Heart left ventricle (tissue), 16 donors: Measurements from ENCODE around the gene SRP68. TPM values are rescaled to one million over a fixed set of nuclear protein-coding genes. Genes with fewer than 3 reads are reported as not detected.
A peak's percentile ranks its signal among the peaks of the same experiment; 100 is the strongest.

Experiments
- ATAC-seq, 4 donors: fragments of 200-7000 bp; cut with Tn5 transposase; one replicate each; pipeline ENCODE4 v1.9.1; 2020 to 2022; ENCODE audit warnings: moderate library complexity in 4 of 4, mild to moderate bottlenecking in 3 of 4, moderate number of reproducible peaks in 1 of 4
- DNase-seq, 5 donors: peaks; one replicate each; pipeline ENCODE4 v3.0.0-alpha.2; 2020
- H3K27ac ChIP-seq, 12 donors: fragments of 200-600 bp; sonication (generic) in 4 of 12; one replicate each; pipeline versions ENCODE4 v1.5.0 to v1.8.0; 2016 to 2022; ENCODE audit warnings: mild to moderate bottlenecking in 2 of 12
- H3K27me3 ChIP-seq, 9 donors: fragments of 200-600 bp; sonication (generic) in 2 of 9; one replicate each; pipeline versions ENCODE4 v1.5.1 to v1.8.0; 2016 to 2022; ENCODE audit warnings: mild to moderate bottlenecking in 3 of 9
- H3K36me3 ChIP-seq, 9 donors: fragments of 200-600 bp; sonication (generic) in 2 of 9; one replicate each; pipeline versions ENCODE4 v1.5.0 to v1.8.0; 2018 to 2022; ENCODE audit warnings: mild to moderate bottlenecking in 2 of 9
- H3K4me1 ChIP-seq, 12 donors: fragments of 200-600 bp; sonication (generic) in 4 of 12; one replicate each; pipeline versions ENCODE4 v1.5.0 to v1.8.0; 2016 to 2022; ENCODE audit warnings: mild to moderate bottlenecking in 3 of 12
- H3K4me3 ChIP-seq, 12 donors: fragments of 200-600 bp; sonication (generic) in 4 of 12; one replicate each; pipeline versions ENCODE4 v1.5.0 to v1.8.0; 2017 to 2022; ENCODE audit warnings: mild to moderate bottlenecking in 9 of 12, moderate library complexity in 4 of 12
- H3K9me3 ChIP-seq, 12 donors: fragments of 200-600 bp; sonication (generic) in 4 of 12; one replicate each; pipeline versions ENCODE4 v1.5.0 to v1.8.0; 2016 to 2022; ENCODE audit warnings: mild to moderate bottlenecking in 1 of 12
- POLR2A ChIP-seq, 2 donors: fragments of 450-650 bp; IDR thresholded peaks; one replicate each; pipeline ENCODE4 v1.6.1; 2017; ENCODE audit warnings: antibody characterized with exemption in 2 of 2, mild to moderate bottlenecking in 2 of 2, moderate library complexity in 2 of 2
- WGBS, 4 donors: extraction: QIAGEN DNeasy Blood & Tissue Kit in 2 of 4; methylation state at CpG; one replicate each; pipeline versions ENCODE4 v1.1.5 to v1.1.7; 2013 to 2018; 5-methylcytosine and 5-hydroxymethylcytosine counted together
- intact Hi-C, 10 donors: fragments of 100-400 bp; cut with DNase I; formaldehyde crosslinking; loops; one replicate each; pipeline versions ENCODE4 v1.11.1 to v1.14.2; 2022
- polyA plus RNA-seq, 2 donors: library from polyadenylated mRNA; stranded (reverse); fragments of 200-250 nt; gene quantifications; one replicate each; pipeline ENCODE4 v1.2.3, GENCODE V29; 2013
- total RNA-seq, 9 donors: library from RNA; depleted of rRNA in 2 of 9; stranded (reverse); fragments of >200 nt in 2 of 9; fragmentation: NEBNext Ultra II Directional in 3 of 9; extraction: Animal tissue kit (Norgen Biotek cat#: 25700) in 3 of 9; gene quantifications; one replicate each; pipeline versions ENCODE4 v1.1.0 to v1.2.4, GENCODE V29; 2016 to 2023
- TF ChIP-seq, protein P1 (sequence below), 12 donors: fragments of 200-600 bp; sonication (generic) in 4 of 12; IDR thresholded peaks; one replicate each; pipeline versions ENCODE4 v1.5.0 to v1.8.0; 2018 to 2022; ENCODE audit warnings: antibody characterized with exemption in 12 of 12, mild to moderate bottlenecking in 5 of 12
- donor health status: ischemic (EF 13 %, LVEDD 7.1; RV severe dilation, severe dysfunction).
- donor health status: healthy with polysubstance abuse.
- donor health status: DM: no; HTN: yes; CAD: no.
- donor health status: DM: no; HTN: no; CAD: no.
- donor health status: ischemic (EF 25% LVEDD 6.9; RV normal size, moderate dysfunction).
- donor health status: ischemic (EF 25% LVEDD 5.7; RV mildly dilated, moderate dysfunction).
- donor health status: healthy.
- donor health status: DM: yes; HTN: yes; CAD: no.
- donor health status: ischemic (EF 35%, LVEDD 5.7; RV mildly dilated, moderate dysfunction).
- donor health status: nonischemic (EF 11% LVEDD 7.7; RV severe dilation, severe dysfunction).
- donor health status: DM: yes; HTN: yes; CAD: no.
- donor health status: PGD.
- donor health status: ischemic (EF 29% LVEDD 5.4; RV normal size, mild dysfunction).
- donor health status: nonischemic (EF 23%, LVEDD 6.1; RV moderate dilation, normal function).

SRP68 gene
- total and polyA plus RNA-seq, 11 donors = 26.8 to 80.0 (median 59.4) TPM

DNA sequence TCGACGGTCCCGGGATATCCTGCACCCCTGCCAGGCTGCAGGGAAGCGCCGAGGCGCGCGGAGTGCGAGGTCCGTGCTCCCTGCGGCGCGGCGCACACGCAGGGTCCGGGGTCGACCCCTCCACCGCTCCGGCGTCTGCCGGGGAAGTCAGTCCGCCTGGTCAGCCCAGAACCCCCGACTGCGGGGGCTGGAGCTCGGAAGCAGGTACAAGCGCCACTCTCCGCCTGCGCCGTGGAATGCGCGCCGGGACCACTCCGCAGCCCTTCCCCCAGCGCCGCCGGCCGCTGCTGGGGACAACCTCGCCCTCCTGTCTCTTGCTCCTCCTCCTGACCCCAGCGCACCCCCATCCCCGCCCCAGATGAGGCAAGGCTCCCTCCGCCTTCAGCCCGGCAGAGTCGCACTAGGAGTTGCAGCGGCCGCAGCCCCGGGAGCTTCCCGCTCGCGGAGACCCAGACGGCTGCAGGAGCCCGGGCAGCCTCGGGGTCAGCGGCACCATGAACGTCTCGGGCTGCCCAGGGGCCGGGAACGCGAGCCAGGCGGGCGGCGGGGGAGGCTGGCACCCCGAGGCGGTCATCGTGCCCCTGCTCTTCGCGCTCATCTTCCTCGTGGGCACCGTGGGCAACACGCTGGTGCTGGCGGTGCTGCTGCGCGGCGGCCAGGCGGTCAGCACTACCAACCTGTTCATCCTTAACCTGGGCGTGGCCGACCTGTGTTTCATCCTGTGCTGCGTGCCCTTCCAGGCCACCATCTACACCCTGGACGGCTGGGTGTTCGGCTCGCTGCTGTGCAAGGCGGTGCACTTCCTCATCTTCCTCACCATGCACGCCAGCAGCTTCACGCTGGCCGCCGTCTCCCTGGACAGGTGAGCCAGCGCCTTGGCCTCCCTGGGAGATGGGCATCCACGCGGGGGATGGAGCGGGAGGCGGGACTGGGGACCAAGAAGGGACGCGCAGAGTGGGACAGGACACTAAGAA is 2.4 kb upstream of the SRP68 start, which contains the start of gene GALR2:
Gene GALR2 (plus strand): TSS at position 392 of the 974 bp plus-strand sequence. CDS start 103 bp downstream, at position 495.
- H3K4me3 ChIP-seq = peak within 1 kb of the TSS in 7 of 12 donors; percentile 2 to 25 (median 14)
- H3K27ac ChIP-seq = no peak within 1 kb of the TSS
- WGBS, 4 donors = 3% methylated on average over 43 to 92 of the region's 92 CpGs

DNA sequence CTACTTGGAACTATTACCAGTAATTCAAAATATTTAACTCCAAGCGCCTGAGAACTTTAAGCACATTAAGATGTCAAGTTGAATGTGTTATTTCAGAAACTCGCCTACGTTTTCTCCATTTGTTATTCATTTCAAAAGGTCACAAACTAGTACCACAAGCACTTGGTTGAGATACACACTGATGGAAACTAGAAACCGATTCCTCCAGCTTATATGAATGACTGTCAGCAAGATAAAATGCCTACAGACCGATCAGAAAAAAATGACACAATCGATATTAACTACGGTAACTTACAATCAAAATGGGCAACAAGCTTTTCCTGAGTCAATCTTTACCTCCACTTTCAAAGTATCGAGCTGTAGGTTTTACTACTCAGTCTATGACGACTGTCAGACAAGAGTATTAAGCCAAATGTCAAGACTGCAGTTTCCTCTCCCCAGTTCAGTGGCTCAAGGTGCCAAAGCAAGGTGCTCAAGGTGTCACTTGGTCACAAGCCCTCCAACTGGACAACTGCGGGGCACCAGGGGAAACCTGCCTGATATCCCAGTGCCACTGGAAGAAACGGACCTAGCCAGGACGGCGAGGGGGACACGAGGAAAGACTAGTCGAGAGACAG is 678 bp downstream of the SRP68 start:
- WGBS, 4 donors = 13 to 15% (median 13%) methylated on average over 15 of the region's 15 CpGs
- Histone ChIP-seq H3K27me3 (peaks cover 20 to 33% (median 33%) of the 10 kb centered on the region in 9 donors), H3K27ac (peak overlapping the region in 10 of 12 donors; percentile 37 to 83 (median 69)), H3K4me3 (peak overlapping the region; percentile 56 to 93 (median 80)), H3K9me3 (no peaks in the 10 kb centered on the region), H3K36me3 (peaks cover 0 to 35% (median 30%) of the 10 kb centered on the region in 9 donors), H3K4me1 (peaks cover 3 to 53% (median 37%) of the 10 kb centered on the region in 12 donors)
- intact Hi-C loops = loop anchor here in 1 of 10 donors (10.0 kb wide), 1 partner anchor 127 kb away; the partner anchor contains the start of gene FBF1
- no peak for DNase-seq
- peak in 1 of 4 donors; percentile 4 for ATAC-seq
- TF ChIP-seq, protein P1, sequence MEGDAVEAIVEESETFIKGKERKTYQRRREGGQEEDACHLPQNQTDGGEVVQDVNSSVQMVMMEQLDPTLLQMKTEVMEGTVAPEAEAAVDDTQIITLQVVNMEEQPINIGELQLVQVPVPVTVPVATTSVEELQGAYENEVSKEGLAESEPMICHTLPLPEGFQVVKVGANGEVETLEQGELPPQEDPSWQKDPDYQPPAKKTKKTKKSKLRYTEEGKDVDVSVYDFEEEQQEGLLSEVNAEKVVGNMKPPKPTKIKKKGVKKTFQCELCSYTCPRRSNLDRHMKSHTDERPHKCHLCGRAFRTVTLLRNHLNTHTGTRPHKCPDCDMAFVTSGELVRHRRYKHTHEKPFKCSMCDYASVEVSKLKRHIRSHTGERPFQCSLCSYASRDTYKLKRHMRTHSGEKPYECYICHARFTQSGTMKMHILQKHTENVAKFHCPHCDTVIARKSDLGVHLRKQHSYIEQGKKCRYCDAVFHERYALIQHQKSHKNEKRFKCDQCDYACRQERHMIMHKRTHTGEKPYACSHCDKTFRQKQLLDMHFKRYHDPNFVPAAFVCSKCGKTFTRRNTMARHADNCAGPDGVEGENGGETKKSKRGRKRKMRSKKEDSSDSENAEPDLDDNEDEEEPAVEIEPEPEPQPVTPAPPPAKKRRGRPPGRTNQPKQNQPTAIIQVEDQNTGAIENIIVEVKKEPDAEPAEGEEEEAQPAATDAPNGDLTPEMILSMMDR (IDR thresholded peaks at IDR 0.05) = no peak
- TF ChIP-seq POLR2A (IDR thresholded peaks at IDR 0.05) = no peak

More for the DNA sequence above, 2.4 kb upstream of the SRP68 start, which contains the start of gene GALR2:
- TF ChIP-seq, protein P1 (IDR thresholded peaks at IDR 0.05) = no peak
- TF ChIP-seq POLR2A (IDR thresholded peaks at IDR 0.05) = no peak
- DNase-seq = no peak
- H3K27me3 ChIP-seq = peaks cover 31 to 63% (median 55%) of the 10 kb centered on the region in 9 donors
- H3K36me3 ChIP-seq = peaks cover 0 to 5% (median 3%) of the 10 kb centered on the region in 9 donors
- intact Hi-C loops = loop anchor here in 2 of 10 donors (2.0 to 10.0 kb wide), 2 partner anchors 16 to 130 kb away; partner anchors contain the start of gene FBF1 (in 1 of the 2)
- no peak for ATAC-seq
- H3K4me1 ChIP-seq = peaks cover 3 to 62% (median 43%) of the 10 kb centered on the region in 12 donors
- H3K9me3 ChIP-seq = no peaks in the 10 kb centered on the region

DNA sequence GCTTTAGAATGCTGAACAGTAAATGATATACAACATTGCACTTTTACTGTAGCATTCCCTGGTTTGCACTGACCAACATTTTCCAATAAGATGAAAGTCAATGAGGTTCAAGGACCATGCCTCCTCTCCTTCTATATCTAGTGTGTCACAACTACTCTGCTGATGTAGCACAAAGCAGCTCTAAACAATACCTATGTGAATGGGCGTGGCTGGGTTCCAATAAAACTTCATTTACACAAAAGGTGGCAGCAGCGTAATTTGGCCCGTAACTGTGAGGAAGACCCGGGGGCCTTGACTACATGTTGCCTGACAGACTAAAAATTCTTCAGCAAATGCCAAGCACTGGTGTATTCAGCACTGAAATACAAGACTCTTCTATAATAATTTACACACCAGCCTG is 6.5 kb downstream of the SRP68 start:
- H3K27ac ChIP-seq = no peak overlapping the region

More for the DNA sequence above, 6.5 kb downstream of the SRP68 start:
- no peaks in the 10 kb centered on the region for H3K27me3 ChIP-seq
- peaks cover 4 to 91% (median 85%) of the 10 kb centered on the region in 9 donors for H3K36me3 ChIP-seq
- ATAC-seq = no peak
- no peaks in the 10 kb centered on the region for H3K9me3 ChIP-seq
- no peak overlapping the region for H3K4me3 ChIP-seq
- 84 to 98% (median 95%) methylated on average over 4 of the region's 4 CpGs for WGBS, 4 donors
- no peak for TF ChIP-seq POLR2A (IDR thresholded peaks at IDR 0.05)
- TF ChIP-seq, protein P1 (IDR thresholded peaks at IDR 0.05) = no peak
- H3K4me1 ChIP-seq = peaks cover 0 to 13% (median 5%) of the 10 kb centered on the region in 12 donors
- intact Hi-C loops = no loop called here
- DNase-seq = no peak
